Spleen (tissue), 11 donors: ENCODE measurements around the gene E2F8. TPM values are rescaled to one million over a fixed set of nuclear protein-coding genes. Genes with fewer than 3 reads are reported as not detected.

Experiments
- DNase-seq: peaks from one replicate; pipeline ENCODE4 v3.0.0-alpha.2; 2020
- H3K27ac ChIP-seq, 8 donors: fragments of 200-600 bp; sonication (generic) in 7 of 8; 1 replicate in 4 of 8; 2 replicates in 4 of 8; pipeline versions ENCODE4 v1.5.0 to v1.8.0; 2016 to 2021; ENCODE audit warnings: inconsistent platforms in 4 of 8, mild to moderate bottlenecking in 4 of 8, moderate library complexity in 1 of 8
- H3K27me3 ChIP-seq, 7 donors: fragments of 200-600 bp; sonication (generic) in 6 of 7; replicated peaks in 1 of 7; 1 replicate in 4 of 7; 2 replicates in 3 of 7; pipeline versions ENCODE4 v1.5.0 to v1.8.0; 2016 to 2021; ENCODE audit warnings: inconsistent platforms in 3 of 7, mild to moderate bottlenecking in 1 of 7
- H3K36me3 ChIP-seq, 6 donors: fragments of 200-600 bp; sonication (generic) in 5 of 6; 1 replicate in 4 of 6; 2 replicates in 2 of 6; pipeline versions ENCODE4 v1.5.0 to v1.8.0; 2016 to 2021; ENCODE audit warnings: inconsistent platforms in 2 of 6
- H3K4me1 ChIP-seq, 6 donors: fragments of 200-600 bp; sonication (generic) in 5 of 6; 1 replicate in 3 of 6; 2 replicates in 3 of 6; pipeline versions ENCODE4 v1.5.0 to v1.8.0; 2016 to 2021; ENCODE audit warnings: inconsistent platforms in 3 of 6
- H3K4me3 ChIP-seq, 8 donors: fragments of 200-600 bp; sonication (generic) in 7 of 8; 1 replicate in 4 of 8; 2 replicates in 4 of 8; pipeline versions ENCODE4 v1.5.0 to v1.8.0; 2016 to 2021; ENCODE audit warnings: inconsistent platforms in 4 of 8, mild to moderate bottlenecking in 4 of 8, moderate library complexity in 2 of 8
- H3K9me3 ChIP-seq, 8 donors: fragments of 200-600 bp; sonication (generic) in 7 of 8; 1 replicate in 4 of 8; 2 replicates in 4 of 8; pipeline versions ENCODE4 v1.5.0 to v1.8.0; 2016 to 2021; ENCODE audit warnings: inconsistent platforms in 4 of 8
- CTCF ChIP-seq, 11 experiments: fragments of 200-600 bp in 7 of 11; fragments of 450-650 bp in 4 of 11; sonication (generic) in 4 of 11; IDR thresholded peaks in 8 of 11; conservative IDR thresholded peaks in 3 of 11; 1 replicate in 7 of 11; 2 replicates in 4 of 11; pipeline versions ENCODE4 v1.4.0 to v1.8.0; 2016 to 2021; ENCODE audit warnings: antibody characterized with exemption in 11 of 11, inconsistent platforms in 4 of 11, mild to moderate bottlenecking in 1 of 11
- POLR2A ChIP-seq, 3 donors: fragments of 450-650 bp; IDR thresholded peaks; one replicate each; pipeline ENCODE4 v1.5.1; 2017; ENCODE audit warnings: antibody characterized with exemption in 3 of 3, mild to moderate bottlenecking in 1 of 3
- POLR2AphosphoS5 ChIP-seq, 3 donors: sonication (generic); formaldehyde crosslinking; IDR thresholded peaks; one replicate each; pipeline ENCODE4 v1.5.1; 2017; ENCODE audit warnings: antibody characterized with exemption in 3 of 3
- WGBS, 5 donors: extraction: QIAGEN DNeasy Blood & Tissue Kit in 3 of 5; methylation state at CpG; one replicate each; pipeline versions ENCODE4 v1.1.5 to v1.1.7; 2013 to 2018; 5-methylcytosine and 5-hydroxymethylcytosine counted together
- intact Hi-C: fragments of 100-400 bp; cut with DNase I; formaldehyde crosslinking; loops from one replicate; pipeline ENCODE4 v1.15.0; 2023; ENCODE audit warnings: low total_unique reads
- polyA plus RNA-seq, 3 donors: library from polyadenylated mRNA; stranded (reverse); fragments of 200-250 nt; gene quantifications; one replicate each; pipeline ENCODE4 v1.2.1, GENCODE V29; 2013
- total RNA-seq, 7 donors: library from RNA; depleted of rRNA in 3 of 7; stranded (reverse); fragments of >200 nt in 3 of 7; fragmentation: NEBNext Ultra II Directional in 4 of 7; extraction: Animal tissue kit (Norgen Biotek cat#: 25700) in 4 of 7; gene quantifications; one replicate each; pipeline versions ENCODE4 v1.1.0 to v1.2.1, GENCODE V29; 2016 to 2021
- donor health status: healthy with polysubstance abuse.
- donor health status: DM: no; HTN: no; CAD: no; lungs with moderate emphysema.
- donor health status: DM: no; HTN: no; CAD: no.
- donor health status: Bipolar disorder and iron deficiency.
- donor health status: healthy.
- donor health status: DM: no; HTN: no; CAD: no.
- donor health status: DM: yes; HTN: yes; CAD: no.

Gene E2F8
- total and polyA plus RNA-seq, 10 donors, result 0.22 to 4.5 (median 1.8) TPM

GRCh38 chr11:19196432-19196831 lies 44.3 kb downstream of the E2F8 start:
- no peak overlapping the region for H3K27ac ChIP-seq
- no peaks in the 10 kb centered on the region for H3K27me3 ChIP-seq
- intact Hi-C loops, result no loop called here
- H3K4me1 ChIP-seq, result no peaks in the 10 kb centered on the region
- H3K36me3 ChIP-seq, result no peaks in the 10 kb centered on the region
- H3K4me3 ChIP-seq, result no peak overlapping the region
- DNase-seq, result no peak
- TF ChIP-seq POLR2AphosphoS5 (IDR thresholded peaks at IDR 0.05) (no peak), POLR2A (IDR thresholded peaks at IDR 0.05) (no peak), CTCF (IDR thresholded peaks at IDR 0.05 in 8 of 11, conservative IDR thresholded peaks at IDR 0.05 in 3 of 11) (no peak)
- no peaks in the 10 kb centered on the region for H3K9me3 ChIP-seq
- 85 to 95% (median 89%) methylated on average over 6 of the region's 6 CpGs for WGBS, 5 donors

- H3K36me3 ChIP-seq, result no peaks in the 10 kb centered on the region
- H3K27ac ChIP-seq, result no peak overlapping the region
- TF ChIP-seq POLR2A (IDR thresholded peaks at IDR 0.05) (no peak), CTCF (IDR thresholded peaks at IDR 0.05 in 8 of 11, conservative IDR thresholded peaks at IDR 0.05 in 3 of 11) (no peak), POLR2AphosphoS5 (IDR thresholded peaks at IDR 0.05) (no peak)
- H3K9me3 ChIP-seq, result no peaks in the 10 kb centered on the region
- no peak for DNase-seq
- intact Hi-C loops, result no loop called here
- no peaks in the 10 kb centered on the region for H3K4me1 ChIP-seq
- no peak overlapping the region for H3K4me3 ChIP-seq
- 82 to 93% (median 84%) methylated on average over 4 of the region's 4 CpGs for WGBS, 5 donors
- H3K27me3 ChIP-seq, result no peaks in the 10 kb centered on the region
Observed at GRCh38 chr11:19194620-19195308, 46.0 kb downstream of the E2F8 start.

GRCh38 chr11:19193916-19194315 lies 46.8 kb downstream of the E2F8 start:
- 67 to 87% (median 78%) methylated on average over 2 of the region's 2 CpGs for WGBS, 5 donors
- H3K36me3 ChIP-seq, result no peaks in the 10 kb centered on the region
- intact Hi-C loops, result no loop called here
- H3K27me3 ChIP-seq, result no peaks in the 10 kb centered on the region
- no peak for TF ChIP-seq POLR2AphosphoS5 (IDR thresholded peaks at IDR 0.05)
- no peak for TF ChIP-seq POLR2A (IDR thresholded peaks at IDR 0.05)
- no peak for DNase-seq
- H3K4me3 ChIP-seq, result no peak overlapping the region
- no peak overlapping the region for H3K27ac ChIP-seq
- no peaks in the 10 kb centered on the region for H3K9me3 ChIP-seq
- H3K4me1 ChIP-seq, result no peaks in the 10 kb centered on the region

GRCh38 chr11:19191530-19192169 lies 49.1 kb downstream of the E2F8 start:
- Histone ChIP-seq H3K36me3 (no peaks in the 10 kb centered on the region), H3K4me1 (no peaks in the 10 kb centered on the region), H3K27me3 (no peaks in the 10 kb centered on the region), H3K27ac (no peak overlapping the region), H3K9me3 (no peaks in the 10 kb centered on the region), H3K4me3 (no peak overlapping the region)
- no peak for TF ChIP-seq POLR2A (IDR thresholded peaks at IDR 0.05)
- no peak for TF ChIP-seq CTCF (IDR thresholded peaks at IDR 0.05 in 8 of 11, conservative IDR thresholded peaks at IDR 0.05 in 3 of 11)
- TF ChIP-seq POLR2AphosphoS5 (IDR thresholded peaks at IDR 0.05), result no peak
- intact Hi-C loops, result no loop called here
- 74 to 88% (median 83%) methylated on average over 7 of the region's 7 CpGs for WGBS, 5 donors
- no peak for DNase-seq
